GM19438 (cell line): ENCODE measurements around the gene CCNB1IP1.
"Not testable (repeated sequence)": the region's sequence is repeated elsewhere in the genome, so short reads cannot be mapped to it uniquely, and the experiment has no call there.

Experiments used
- ATAC-seq: cut with Tn5 transposase; IDR thresholded peaks from one replicate; pipeline ENCODE4 v1.9.1; 2021; ENCODE audit warnings: low read depth; ENCODE audit not compliant: unreplicated experiment

CCNB1IP1 gene

GRCh38 chr14:20333494-20333841 is 389 bp upstream of the CCNB1IP1 start:
- no peak for ATAC-seq

GRCh38 chr14:20332431-20332787 is 670 bp downstream of the CCNB1IP1 start:
- ATAC-seq: no peak

GRCh38 chr14:20331053-20331613 is 1.9 kb downstream of the CCNB1IP1 start:
- no peak for ATAC-seq

- ATAC-seq: no peak
These were observed 3.7 kb downstream of the CCNB1IP1 start for GRCh38 chr14:20329355-20329754.

GRCh38 chr14:20328705-20329104 is 4.4 kb downstream of the CCNB1IP1 start:
- no peak for ATAC-seq

GRCh38 chr14:20327005-20327869 is 5.8 kb downstream of the CCNB1IP1 start:
- ATAC-seq: no peak

- ATAC-seq: no peak
These were observed 15.4 kb downstream of the CCNB1IP1 start for GRCh38 chr14:20317720-20318119.

- ATAC-seq: no peak
These were observed 19.1 kb downstream of the CCNB1IP1 start for GRCh38 chr14:20314026-20314425.

- peak; percentile 14 for ATAC-seq
These were observed 27.0 kb downstream of the CCNB1IP1 start for GRCh38 chr14:20306079-20306423.

GRCh38 chr14:20305265-20306078 is 27.6 kb downstream of the CCNB1IP1 start, which contains the start of gene TTC5:
TSS of gene TTC5 (minus strand) at chr14:20305951. CDS start at chr14:20305937, 14 bp downstream.
- peak; percentile 97 for ATAC-seq

- no peak for ATAC-seq
These were observed 30.9 kb downstream of the CCNB1IP1 start for GRCh38 chr14:20302042-20302755.

GRCh38 chr14:20295067-20295466 is 38.0 kb downstream of the CCNB1IP1 start:
- no peak for ATAC-seq

- no peak for ATAC-seq
These were observed 38.4 kb downstream of the CCNB1IP1 start for GRCh38 chr14:20294636-20295035.

GRCh38 chr14:20281998-20282397 is 51.1 kb downstream of the CCNB1IP1 start:
- ATAC-seq: not testable (repeated sequence)

- not testable (repeated sequence) for ATAC-seq
These were observed 52.8 kb downstream of the CCNB1IP1 start for GRCh38 chr14:20280265-20280664.

GRCh38 chr14:20278414-20278813 is 54.7 kb downstream of the CCNB1IP1 start:
- no peak for ATAC-seq

- no peak for ATAC-seq
These were observed 55.7 kb downstream of the CCNB1IP1 start for GRCh38 chr14:20277409-20277808.

GRCh38 chr14:20274062-20274461 is 59.0 kb downstream of the CCNB1IP1 start:
- ATAC-seq: no peak

GRCh38 chr14:20264361-20264760 is 68.7 kb downstream of the CCNB1IP1 start:
- not testable (repeated sequence) for ATAC-seq

- ATAC-seq: no peak
These were observed 70.4 kb downstream of the CCNB1IP1 start for GRCh38 chr14:20262642-20263128.
